CD14-positive monocyte (primary cell): ENCODE data around the gene FOXA3. TPM values are rescaled to one million over a fixed set of nuclear protein-coding genes. Genes with fewer than 3 reads are reported as not detected.

Experiments
- DNase-seq, 3 donors: peaks; one replicate each; pipeline ENCODE4 v3.0.0-alpha.2; 2011 to 2022
- H2AFZ ChIP-seq: 2 replicates; pipeline ENCODE4 v1.6.0; 2012; ENCODE audit warnings: mild to moderate bottlenecking, low read depth, low read length, inconsistent platforms; ENCODE audit not compliant: insufficient read depth, poor library complexity, severe bottlenecking
- H3K27ac ChIP-seq, 2 donors: 1 replicate in 1 of 2; 2 replicates in 1 of 2; pipeline ENCODE4 v1.5.1; 2012 to 2013; ENCODE audit warnings: low read length in 2 of 2, control low read depth in 1 of 2, inconsistent platforms in 1 of 2, low read depth in 1 of 2, mild to moderate bottlenecking in 1 of 2
- H3K27me3 ChIP-seq, 2 donors: one replicate each; pipeline versions ENCODE4 v1.6.0 to v1.6.1; 2011 to 2013; ENCODE audit warnings: low read length in 2 of 2; ENCODE audit not compliant: control insufficient read depth in 2 of 2, insufficient read depth in 2 of 2
- H3K36me3 ChIP-seq, 2 donors: replicated peaks in 1 of 2; 1 replicate in 1 of 2; 2 replicates in 1 of 2; pipeline versions ENCODE4 v1.5.1 to v1.6.1; 2012 to 2013; ENCODE audit warnings: low read length in 2 of 2, control low read depth in 1 of 2, inconsistent platforms in 1 of 2, mild to moderate bottlenecking in 1 of 2; ENCODE audit not compliant: insufficient read depth in 2 of 2, control insufficient read depth in 1 of 2
- H3K4me1 ChIP-seq, 2 donors: 1 replicate in 1 of 2; 2 replicates in 1 of 2; pipeline versions ENCODE4 v1.5.1 to v1.6.1; 2012 to 2013; ENCODE audit warnings: low read length in 2 of 2, control low read depth in 1 of 2, inconsistent platforms in 1 of 2, mild to moderate bottlenecking in 1 of 2, moderate library complexity in 1 of 2; ENCODE audit not compliant: insufficient read depth in 2 of 2, control insufficient read depth in 1 of 2
- H3K4me2 ChIP-seq: replicated peaks from 2 replicates; pipeline ENCODE3; 2012; ENCODE audit warnings: low read length, moderate library complexity, mild to moderate bottlenecking; ENCODE audit not compliant: poor library complexity, severe bottlenecking; ENCODE audit errors: extremely low read depth
- H3K4me3 ChIP-seq, 3 experiments: fragments of 200-600 bp in 1 of 3; sonication (generic) in 1 of 3; replicated peaks in 1 of 3; 1 replicate in 2 of 3; 2 replicates in 1 of 3; pipeline ENCODE4 v1.5.1; 2011 to 2013; ENCODE audit warnings: low read length in 3 of 3, mild to moderate bottlenecking in 3 of 3, control low read depth in 2 of 3, low read depth in 2 of 3, inconsistent platforms in 1 of 3, moderate library complexity in 1 of 3
- H3K79me2 ChIP-seq: 2 replicates; pipeline ENCODE4 v1.6.0; 2012; ENCODE audit warnings: mild to moderate bottlenecking, control low read depth, inconsistent platforms, low read length, moderate library complexity; ENCODE audit not compliant: insufficient read depth
- H3K9ac ChIP-seq: 2 replicates; pipeline ENCODE4 v1.6.0; 2017; ENCODE audit warnings: low read length, mild to moderate bottlenecking; ENCODE audit not compliant: insufficient read depth, poor library complexity, severe bottlenecking
- H3K9me3 ChIP-seq, 2 donors: replicated peaks in 1 of 2; 1 replicate in 1 of 2; 2 replicates in 1 of 2; pipeline versions ENCODE4 v1.5.1 to v1.6.1; 2012 to 2013; ENCODE audit warnings: low read length in 2 of 2, control low read depth in 1 of 2; ENCODE audit not compliant: control insufficient read depth in 1 of 2, insufficient read depth in 1 of 2
- H4K20me1 ChIP-seq: 2 replicates; pipeline ENCODE4 v1.6.0; 2012; ENCODE audit warnings: mild to moderate bottlenecking, low read length, control low read depth, moderate library complexity; ENCODE audit not compliant: insufficient read depth
- H3K27ac Mint-ChIP-seq, 7 donors: one replicate each; pipeline ENCODE4 v1.8.0; 2020; ENCODE audit warnings: mild to moderate bottlenecking in 7 of 7, mixed read lengths in 7 of 7, moderate library complexity in 6 of 7, inconsistent platforms in 2 of 7
- H3K27me3 Mint-ChIP-seq, 3 donors: one replicate each; pipeline ENCODE4 v1.8.0; 2021 to 2022; ENCODE audit warnings: low read depth in 3 of 3, mild to moderate bottlenecking in 3 of 3, mixed read lengths in 3 of 3, moderate library complexity in 3 of 3, inconsistent platforms in 1 of 3
- H3K36me3 Mint-ChIP-seq, 2 donors: one replicate each; pipeline ENCODE4 v1.8.0; 2020; ENCODE audit warnings: mixed read lengths in 2 of 2, inconsistent platforms in 1 of 2, mild to moderate bottlenecking in 1 of 2
- H3K4me1 Mint-ChIP-seq: one replicate; pipeline ENCODE4 v1.8.0; 2020; ENCODE audit warnings: mild to moderate bottlenecking, mixed read lengths
- H3K4me3 Mint-ChIP-seq, 2 donors: one replicate each; pipeline ENCODE4 v1.8.0; 2020; ENCODE audit warnings: mild to moderate bottlenecking in 2 of 2, mixed read lengths in 2 of 2, moderate library complexity in 1 of 2
- H3K9me3 Mint-ChIP-seq, 7 donors: one replicate each; pipeline ENCODE4 v1.8.0; 2020 to 2022; ENCODE audit warnings: mixed read lengths in 7 of 7, mild to moderate bottlenecking in 6 of 7, moderate library complexity in 6 of 7, inconsistent platforms in 2 of 7
- CTCF ChIP-seq: fragments of 200-600 bp; IDR thresholded peaks from one replicate; pipeline ENCODE4 v1.8.0; 2022; ENCODE audit warnings: antibody characterized with exemption, mild to moderate bottlenecking
- WGBS: methylation state at CpG from one replicate; pipeline ENCODE4 v1.1.5; 2013; ENCODE audit warnings: missing lambda C conversion rate; ENCODE audit not compliant: insufficient coverage; 5-methylcytosine and 5-hydroxymethylcytosine counted together
- intact Hi-C, 2 donors: fragments of 100-400 bp; cut with micrococcal nuclease; formaldehyde crosslinking; loops; one replicate each; pipeline versions ENCODE4 v1.15.0 to v1.15.1; 2023
- polyA plus RNA-seq, 3 donors: library from polyadenylated mRNA; depleted of rRNA in 1 of 3; unstranded in 2 of 3; stranded (reverse) in 1 of 3; fragments of 300-500 nt in 2 of 3; fragments of >200 nt in 1 of 3; fragmentation: Illumina TruSeq in 2 of 3; gene quantifications; 1 replicate in 2 of 3; 2 replicates in 1 of 3; pipeline ENCODE4 v1.2.3, GENCODE V29; 2012 to 2021

The FOXA3 gene
- polyA plus RNA-seq, 3 donors = not detected

GRCh38 chr19:45847663-45848062 is 16.5 kb upstream of the FOXA3 start:
- Histone ChIP-seq H4K20me1 (peaks cover 58% of the 10 kb centered on the region), H3K27me3 (no peaks in the 10 kb centered on the region), H3K4me3 (no peak overlapping the region), H3K9ac (no peak overlapping the region), H3K27ac (no peak overlapping the region), H3K4me2 (no peak overlapping the region), H3K4me1 (no peaks in the 10 kb centered on the region), H3K36me3 (peaks cover 90 to 100% of the 10 kb centered on the region in 2 donors), H2AFZ (no peak overlapping the region), H3K79me2 (no peaks in the 10 kb centered on the region), H3K9me3 (no peaks in the 10 kb centered on the region)
- 93% methylated on average over 10 of the region's 13 CpGs for WGBS
- H3K9me3 Mint-ChIP-seq = no peaks in the 10 kb centered on the region
- H3K4me3 Mint-ChIP-seq = no peak overlapping the region
- TF ChIP-seq CTCF = no peak
- no peak for DNase-seq
- H3K27me3 Mint-ChIP-seq = peaks cover 0 to 2% (median 0%) of the 10 kb centered on the region in 3 donors
- peaks cover 76 to 91% of the 10 kb centered on the region in 2 donors for H3K36me3 Mint-ChIP-seq
- intact Hi-C loops = no loop called here
- H3K4me1 Mint-ChIP-seq = no peaks in the 10 kb centered on the region
- no peak overlapping the region for H3K27ac Mint-ChIP-seq

- Mint-ChIP-seq H3K9me3 (no peaks in the 10 kb centered on the region), H3K27ac (no peak overlapping the region), H3K4me3 (no peak overlapping the region), H3K4me1 (no peaks in the 10 kb centered on the region), H3K36me3 (peaks cover 75 to 91% of the 10 kb centered on the region in 2 donors), H3K27me3 (peaks cover 0 to 2% (median 0%) of the 10 kb centered on the region in 3 donors)
- Histone ChIP-seq H4K20me1 (peaks cover 65% of the 10 kb centered on the region), H3K4me2 (no peak overlapping the region), H3K79me2 (no peaks in the 10 kb centered on the region), H2AFZ (no peak overlapping the region), H3K4me3 (no peak overlapping the region), H3K36me3 (peaks cover 90 to 100% of the 10 kb centered on the region in 2 donors), H3K9me3 (no peaks in the 10 kb centered on the region), H3K4me1 (no peaks in the 10 kb centered on the region), H3K27me3 (no peaks in the 10 kb centered on the region), H3K9ac (no peak overlapping the region), H3K27ac (no peak overlapping the region)
- WGBS = 100% methylated on average over 2 of the region's 4 CpGs
- intact Hi-C loops = no loop called here
- TF ChIP-seq CTCF = peak; percentile 40
- no peak for DNase-seq
Measured at GRCh38 chr19:45848922-45849321, 15.2 kb upstream of the FOXA3 start.
